ENCODE measurements around the gene LRRC8E. TPM values are rescaled to one million over a fixed set of nuclear protein-coding genes. Genes with fewer than 3 reads are reported as not detected.
"Not testable (repeated sequence)": the region's sequence is repeated elsewhere in the genome, so short reads cannot be mapped to it uniquely, and the experiment has no call there.

The LRRC8E gene
- total RNA-seq, 2 donors from 2014 or later, result not detected

GRCh38 chr19:7850000-7850813 lies 38.1 kb upstream of the LRRC8E start:
- Mint-ChIP-seq H3K4me3 (no peak overlapping the region), H3K36me3 (no peaks in the 10 kb centered on the region), H3K9me3 (no peaks in the 10 kb centered on the region), H3K4me1 (ENCODE audit: low read depth in 2 of 2) (peaks cover 0 to 3% of the 10 kb centered on the region in 2 donors), H3K27ac (no peak overlapping the region), H3K27me3 (no peaks in the 10 kb centered on the region)
- no peak for DNase-seq (ENCODE audit: low spot score)
- no peak for ATAC-seq

GRCh38 chr19:7850945-7851622 lies 37.2 kb upstream of the LRRC8E start:
- Mint-ChIP-seq H3K9me3 (no peaks in the 10 kb centered on the region), H3K27me3 (no peaks in the 10 kb centered on the region), H3K4me1 (ENCODE audit: low read depth in 2 of 2) (peaks cover 0 to 3% of the 10 kb centered on the region in 2 donors), H3K27ac (no peak overlapping the region), H3K36me3 (no peaks in the 10 kb centered on the region), H3K4me3 (no peak overlapping the region)
- no peak for ATAC-seq
- DNase-seq (ENCODE audit: low spot score), result no peak

GRCh38 chr19:7851623-7852500 lies 36.4 kb upstream of the LRRC8E start:
- H3K4me3 Mint-ChIP-seq, result no peak overlapping the region
- no peak overlapping the region for H3K27ac Mint-ChIP-seq
- H3K9me3 Mint-ChIP-seq, result no peaks in the 10 kb centered on the region
- H3K36me3 Mint-ChIP-seq, result no peaks in the 10 kb centered on the region
- H3K4me1 Mint-ChIP-seq (ENCODE audit: low read depth in 2 of 2), result peaks cover 0 to 3% of the 10 kb centered on the region in 2 donors
- H3K27me3 Mint-ChIP-seq, result no peaks in the 10 kb centered on the region
- no peak for DNase-seq (ENCODE audit: low spot score)
- ATAC-seq, result no peak

GRCh38 chr19:7852851-7853769 lies 35.2 kb upstream of the LRRC8E start:
- Mint-ChIP-seq H3K27me3 (no peaks in the 10 kb centered on the region), H3K36me3 (no peaks in the 10 kb centered on the region), H3K4me3 (no peak overlapping the region), H3K4me1 (ENCODE audit: low read depth in 2 of 2) (peaks cover 0 to 3% of the 10 kb centered on the region in 2 donors), H3K9me3 (no peaks in the 10 kb centered on the region), H3K27ac (no peak overlapping the region)
- peak; percentile 78 for DNase-seq (ENCODE audit: low spot score)
- peak; percentile 71 to 82 for ATAC-seq

- Mint-ChIP-seq H3K9me3 (no peaks in the 10 kb centered on the region), H3K4me1 (ENCODE audit: low read depth in 2 of 2) (peaks cover 0 to 3% of the 10 kb centered on the region in 2 donors), H3K36me3 (no peaks in the 10 kb centered on the region), H3K27ac (no peak overlapping the region), H3K27me3 (no peaks in the 10 kb centered on the region), H3K4me3 (no peak overlapping the region)
- DNase-seq (ENCODE audit: low spot score) (no peak), ATAC-seq (no peak)
Measured at GRCh38 chr19:7853770-7854128, 34.6 kb upstream of the LRRC8E start.

- Mint-ChIP-seq H3K4me3 (no peak overlapping the region), H3K9me3 (no peaks in the 10 kb centered on the region), H3K27ac (no peak overlapping the region), H3K36me3 (no peaks in the 10 kb centered on the region), H3K27me3 (no peaks in the 10 kb centered on the region), H3K4me1 (ENCODE audit: low read depth in 2 of 2) (peaks cover 0 to 3% of the 10 kb centered on the region in 2 donors)
- DNase-seq (ENCODE audit: low spot score) (no peak), ATAC-seq (no peak)
Measured at GRCh38 chr19:7855426-7856108, 32.7 kb upstream of the LRRC8E start.

GRCh38 chr19:7856109-7856591 lies 32.2 kb upstream of the LRRC8E start:
- ATAC-seq (no peak), DNase-seq (ENCODE audit: low spot score) (no peak)
- Mint-ChIP-seq H3K27me3 (no peaks in the 10 kb centered on the region), H3K9me3 (no peaks in the 10 kb centered on the region), H3K4me3 (no peak overlapping the region), H3K27ac (no peak overlapping the region), H3K36me3 (no peaks in the 10 kb centered on the region), H3K4me1 (ENCODE audit: low read depth in 2 of 2) (peaks cover 0 to 3% of the 10 kb centered on the region in 2 donors)

GRCh38 chr19:7856679-7857663 lies 31.3 kb upstream of the LRRC8E start:
- H3K36me3 Mint-ChIP-seq, result no peaks in the 10 kb centered on the region
- peaks cover 0 to 3% of the 10 kb centered on the region in 2 donors for H3K4me1 Mint-ChIP-seq (ENCODE audit: low read depth in 2 of 2)
- no peak for ATAC-seq
- no peak overlapping the region for H3K4me3 Mint-ChIP-seq
- DNase-seq (ENCODE audit: low spot score), result no peak
- no peak overlapping the region for H3K27ac Mint-ChIP-seq
- no peaks in the 10 kb centered on the region for H3K9me3 Mint-ChIP-seq
- no peaks in the 10 kb centered on the region for H3K27me3 Mint-ChIP-seq

GRCh38 chr19:7857727-7858108 lies 30.6 kb upstream of the LRRC8E start:
- no peak for DNase-seq (ENCODE audit: low spot score)
- ATAC-seq, result no peak
- H3K27ac Mint-ChIP-seq, result no peak overlapping the region
- H3K4me1 Mint-ChIP-seq (ENCODE audit: low read depth in 2 of 2), result peaks cover 0 to 3% of the 10 kb centered on the region in 2 donors
- H3K27me3 Mint-ChIP-seq, result no peaks in the 10 kb centered on the region
- no peaks in the 10 kb centered on the region for H3K36me3 Mint-ChIP-seq
- no peak overlapping the region for H3K4me3 Mint-ChIP-seq
- no peaks in the 10 kb centered on the region for H3K9me3 Mint-ChIP-seq

GRCh38 chr19:7858109-7858770 lies 30.1 kb upstream of the LRRC8E start:
- no peak overlapping the region for H3K27ac Mint-ChIP-seq
- no peaks in the 10 kb centered on the region for H3K27me3 Mint-ChIP-seq
- H3K4me3 Mint-ChIP-seq, result no peak overlapping the region
- H3K4me1 Mint-ChIP-seq (ENCODE audit: low read depth in 2 of 2), result no peaks in the 10 kb centered on the region
- H3K9me3 Mint-ChIP-seq, result no peaks in the 10 kb centered on the region
- ATAC-seq, result no peak
- H3K36me3 Mint-ChIP-seq, result no peaks in the 10 kb centered on the region
- no peak for DNase-seq (ENCODE audit: low spot score)

- DNase-seq (ENCODE audit: low spot score); H3K9me3 Mint-ChIP-seq; H3K4me1 Mint-ChIP-seq (ENCODE audit: low read depth in 2 of 2); ATAC-seq; H3K27me3 Mint-ChIP-seq; H3K27ac Mint-ChIP-seq; H3K36me3 Mint-ChIP-seq; H3K4me3 Mint-ChIP-seq: not testable (repeated sequence)
Measured at GRCh38 chr19:7859087-7859486, 29.2 kb upstream of the LRRC8E start.

Measured in natural killer cell treated with Interleukin-12 subunit alpha and Interleukin-12 subunit beta and Interleukin-15 and Interleukin-18, amount 100 ng/mL, for 72 hours (primary cell).